D721Med (cell line): ENCODE measurements around the gene CNTNAP5.

ENCODE experiments used
- DNase-seq: peaks from one replicate; pipeline ENCODE4 v3.0.0; 2011; ENCODE audit warnings: low spot score; ENCODE audit not compliant: insufficient read length
- FAIRE-seq: peaks from 2 replicates; lab custom pipeline; 2011; peaks lifted over from hg19 to GRCh38; lab: Jason Lieb, UNC
- TF ChIP-seq, protein P1 (sequence below): IDR thresholded peaks from 2 replicates; pipeline ENCODE4 v1.5.1; 2012; ENCODE audit warnings: mild to moderate bottlenecking, control low read depth; ENCODE audit not compliant: insufficient read depth; ENCODE audit errors: missing control alignments

CNTNAP5 gene

GRCh38 chr2:124589971-124590370 is 564.9 kb downstream of the CNTNAP5 start:
- DNase-seq, result no peak
- FAIRE-seq, result peak; percentile 63
- TF ChIP-seq, protein P1, sequence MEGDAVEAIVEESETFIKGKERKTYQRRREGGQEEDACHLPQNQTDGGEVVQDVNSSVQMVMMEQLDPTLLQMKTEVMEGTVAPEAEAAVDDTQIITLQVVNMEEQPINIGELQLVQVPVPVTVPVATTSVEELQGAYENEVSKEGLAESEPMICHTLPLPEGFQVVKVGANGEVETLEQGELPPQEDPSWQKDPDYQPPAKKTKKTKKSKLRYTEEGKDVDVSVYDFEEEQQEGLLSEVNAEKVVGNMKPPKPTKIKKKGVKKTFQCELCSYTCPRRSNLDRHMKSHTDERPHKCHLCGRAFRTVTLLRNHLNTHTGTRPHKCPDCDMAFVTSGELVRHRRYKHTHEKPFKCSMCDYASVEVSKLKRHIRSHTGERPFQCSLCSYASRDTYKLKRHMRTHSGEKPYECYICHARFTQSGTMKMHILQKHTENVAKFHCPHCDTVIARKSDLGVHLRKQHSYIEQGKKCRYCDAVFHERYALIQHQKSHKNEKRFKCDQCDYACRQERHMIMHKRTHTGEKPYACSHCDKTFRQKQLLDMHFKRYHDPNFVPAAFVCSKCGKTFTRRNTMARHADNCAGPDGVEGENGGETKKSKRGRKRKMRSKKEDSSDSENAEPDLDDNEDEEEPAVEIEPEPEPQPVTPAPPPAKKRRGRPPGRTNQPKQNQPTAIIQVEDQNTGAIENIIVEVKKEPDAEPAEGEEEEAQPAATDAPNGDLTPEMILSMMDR, result no peak

DNA sequence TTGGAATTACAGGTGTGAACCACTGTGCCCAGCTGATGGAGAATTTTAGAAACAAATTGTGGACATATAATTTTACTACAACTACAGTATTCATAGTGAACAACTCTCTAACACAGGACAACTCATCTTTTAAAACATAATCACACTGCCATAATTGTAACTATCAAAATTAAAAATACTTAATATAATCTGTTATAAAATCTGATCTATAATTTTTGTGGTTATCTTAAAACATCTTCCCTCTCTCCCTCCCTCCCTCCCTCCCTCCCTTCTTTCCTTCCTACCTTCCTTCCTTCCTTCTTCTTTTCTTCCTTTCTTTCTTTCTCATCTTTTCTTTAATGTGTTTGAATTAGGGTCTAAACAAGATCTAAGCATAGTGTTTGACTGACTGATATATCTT is 577.7 kb downstream of the CNTNAP5 start:
- TF ChIP-seq, protein P1, result no peak
- FAIRE-seq, result no peak
- no peak for DNase-seq

DNA sequence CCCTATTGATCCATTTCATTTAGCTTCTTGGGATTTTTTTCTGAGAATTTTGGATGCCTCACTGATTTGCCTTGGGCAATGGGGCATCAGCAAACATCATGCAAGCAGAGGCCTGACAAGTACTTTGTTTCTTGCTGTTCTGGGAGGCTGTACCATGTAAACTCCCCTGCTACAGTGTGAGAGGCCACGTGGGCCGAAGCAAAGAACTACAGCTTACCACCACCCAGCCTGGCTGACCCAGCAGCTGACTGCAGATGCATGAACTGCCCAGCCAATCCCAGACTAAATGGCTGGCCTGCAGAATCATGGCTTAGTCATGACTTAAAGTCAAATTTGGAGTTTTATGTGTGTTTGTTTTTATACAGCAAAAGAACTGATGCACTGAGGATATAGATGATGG is 579.9 kb downstream of the CNTNAP5 start:
- FAIRE-seq, result no peak
- no peak for DNase-seq
- TF ChIP-seq, protein P1, result no peak

GRCh38 chr2:124607679-124608078 is 582.6 kb downstream of the CNTNAP5 start:
- DNase-seq, result no peak
- FAIRE-seq, result no peak
- TF ChIP-seq, protein P1, result no peak

- no peak for DNase-seq
- no peak for FAIRE-seq
- TF ChIP-seq, protein P1, result no peak
Observed at GRCh38 chr2:124609667-124610066, 584.6 kb downstream of the CNTNAP5 start.

GRCh38 chr2:124610141-124610540 is 585.1 kb downstream of the CNTNAP5 start:
- FAIRE-seq, result no peak
- TF ChIP-seq, protein P1, result no peak
- no peak for DNase-seq

DNA sequence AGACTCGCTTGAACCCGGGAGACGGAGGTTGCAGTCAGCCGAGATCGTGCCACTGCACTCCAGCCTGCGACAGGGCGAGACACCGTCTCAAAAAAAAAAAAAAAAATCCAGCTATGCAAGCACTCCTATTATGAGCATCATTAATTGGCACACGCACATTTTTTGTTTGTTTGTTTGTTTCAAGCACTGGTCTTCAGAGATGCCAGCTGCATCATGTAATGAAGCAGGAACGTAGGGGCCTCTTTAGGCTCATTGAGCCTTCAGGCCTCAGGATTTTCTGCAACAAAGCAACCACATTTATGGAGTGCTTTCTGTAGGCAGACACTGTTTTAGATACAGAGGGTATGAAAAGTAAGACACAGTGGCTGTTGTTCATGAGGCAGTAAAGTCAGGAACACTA is 585.8 kb downstream of the CNTNAP5 start:
- FAIRE-seq (no peak), DNase-seq (no peak)
- TF ChIP-seq, protein P1, result no peak
